ENCODE results near the gene PRDM2.

The PRDM2 gene

DNA sequence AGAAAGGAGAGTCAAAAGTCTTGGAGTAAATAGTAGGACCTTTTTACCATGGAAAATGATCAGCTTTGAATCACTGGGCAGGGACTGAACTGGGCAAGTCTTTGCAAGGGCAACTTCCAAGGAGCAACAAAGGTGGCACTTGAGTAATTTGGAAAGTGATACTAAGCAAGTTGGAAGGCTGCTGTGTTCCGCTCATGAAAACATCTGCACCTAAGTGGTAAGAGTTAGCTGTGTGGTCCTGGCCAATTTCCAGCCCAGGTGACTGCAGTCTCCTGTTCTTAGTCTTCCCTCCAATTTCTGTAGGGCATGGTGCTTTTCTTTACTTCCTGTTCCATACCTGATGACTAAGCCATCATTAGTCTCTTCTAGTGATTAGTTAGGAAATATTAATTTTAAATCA, 35.5 kb upstream of the PRDM2 start:
- Histone ChIP-seq H3K4me3 (ENCODE audit: insufficient read depth, low read length, poor library complexity, severe bottlenecking) (no peak overlapping the region), H3K9me2 (replicated peaks; ENCODE audit: insufficient read depth, low read length) (no peaks in the 10 kb centered on the region), H3K9ac (ENCODE audit: low read length) (no peak overlapping the region), H3K36me3 (ENCODE audit: low read length) (no peaks in the 10 kb centered on the region), H4K20me1 (ENCODE audit: low read depth, low read length) (no peaks in the 10 kb centered on the region), H3K4me2 (ENCODE audit: low read depth, low read length, poor library complexity, severe bottlenecking) (no peak overlapping the region), H3F3A (ENCODE audit: insufficient read depth) (peaks cover 28% of the 10 kb centered on the region), H3K27ac (ENCODE audit: low read depth, low read length) (no peak overlapping the region), H3K27me3 (ENCODE audit: low read length) (no peaks in the 10 kb centered on the region), H3K79me2 (ENCODE audit: insufficient read depth, low read length) (no peaks in the 10 kb centered on the region), H3K9me3 (ENCODE audit: insufficient read depth, low read length) (no peaks in the 10 kb centered on the region; the same call in 1 of the 2 replicates), H2AFZ (ENCODE audit: low read depth, low read length, severe bottlenecking) (no peak overlapping the region)
- TF ChIP-seq, protein P1, sequence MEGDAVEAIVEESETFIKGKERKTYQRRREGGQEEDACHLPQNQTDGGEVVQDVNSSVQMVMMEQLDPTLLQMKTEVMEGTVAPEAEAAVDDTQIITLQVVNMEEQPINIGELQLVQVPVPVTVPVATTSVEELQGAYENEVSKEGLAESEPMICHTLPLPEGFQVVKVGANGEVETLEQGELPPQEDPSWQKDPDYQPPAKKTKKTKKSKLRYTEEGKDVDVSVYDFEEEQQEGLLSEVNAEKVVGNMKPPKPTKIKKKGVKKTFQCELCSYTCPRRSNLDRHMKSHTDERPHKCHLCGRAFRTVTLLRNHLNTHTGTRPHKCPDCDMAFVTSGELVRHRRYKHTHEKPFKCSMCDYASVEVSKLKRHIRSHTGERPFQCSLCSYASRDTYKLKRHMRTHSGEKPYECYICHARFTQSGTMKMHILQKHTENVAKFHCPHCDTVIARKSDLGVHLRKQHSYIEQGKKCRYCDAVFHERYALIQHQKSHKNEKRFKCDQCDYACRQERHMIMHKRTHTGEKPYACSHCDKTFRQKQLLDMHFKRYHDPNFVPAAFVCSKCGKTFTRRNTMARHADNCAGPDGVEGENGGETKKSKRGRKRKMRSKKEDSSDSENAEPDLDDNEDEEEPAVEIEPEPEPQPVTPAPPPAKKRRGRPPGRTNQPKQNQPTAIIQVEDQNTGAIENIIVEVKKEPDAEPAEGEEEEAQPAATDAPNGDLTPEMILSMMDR (IDR thresholded peaks at IDR 0.05; ENCODE audit: insufficient read depth, low read length, poor library complexity, severe bottlenecking), result no peak
- no peak for TF ChIP-seq EZH2phosphoT487 (conservative IDR thresholded peaks at IDR 0.05; ENCODE audit: low read length)

DNA sequence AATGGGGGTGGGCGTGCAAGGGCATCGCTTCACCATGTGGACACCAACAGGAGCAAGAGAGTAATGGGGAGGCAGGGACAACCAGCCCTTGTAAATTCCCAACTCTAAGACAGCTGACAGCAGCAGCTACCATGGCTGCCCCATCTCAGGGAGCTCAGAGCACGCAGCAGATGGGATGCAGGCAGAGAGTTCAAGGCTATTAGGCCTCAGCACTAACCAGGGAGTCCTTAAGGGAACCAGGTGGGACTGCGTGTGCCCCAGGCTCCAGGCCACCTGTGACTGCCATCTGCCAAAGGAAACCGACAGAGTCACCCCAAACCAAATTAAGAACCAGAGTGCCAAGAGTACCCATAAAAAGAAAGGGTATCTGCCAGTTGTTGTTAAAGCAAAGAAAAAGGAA, 33.7 kb upstream of the PRDM2 start:
- Histone ChIP-seq H3K36me3 (ENCODE audit: low read length) (no peaks in the 10 kb centered on the region), H2AFZ (ENCODE audit: low read depth, low read length, severe bottlenecking) (no peak overlapping the region), H3K9me2 (replicated peaks; ENCODE audit: insufficient read depth, low read length) (no peaks in the 10 kb centered on the region), H4K20me1 (ENCODE audit: low read depth, low read length) (no peaks in the 10 kb centered on the region), H3K4me2 (ENCODE audit: low read depth, low read length, poor library complexity, severe bottlenecking) (peak overlapping the region; percentile 50), H3K27ac (ENCODE audit: low read depth, low read length) (peak overlapping the region; percentile 82), H3K9me3 (ENCODE audit: insufficient read depth, low read length) (no peaks in the 10 kb centered on the region), H3K27me3 (ENCODE audit: low read length) (no peaks in the 10 kb centered on the region), H3F3A (ENCODE audit: insufficient read depth) (peaks cover 28% of the 10 kb centered on the region), H3K9ac (ENCODE audit: low read length) (peak overlapping the region; percentile 38), H3K79me2 (ENCODE audit: insufficient read depth, low read length) (no peaks in the 10 kb centered on the region), H3K4me3 (ENCODE audit: insufficient read depth, low read length, poor library complexity, severe bottlenecking) (no peak overlapping the region)
- TF ChIP-seq, protein P1 (IDR thresholded peaks at IDR 0.05; ENCODE audit: insufficient read depth, low read length, poor library complexity, severe bottlenecking), result no peak
- no peak for TF ChIP-seq EZH2phosphoT487 (conservative IDR thresholded peaks at IDR 0.05; ENCODE audit: low read length)

DNA sequence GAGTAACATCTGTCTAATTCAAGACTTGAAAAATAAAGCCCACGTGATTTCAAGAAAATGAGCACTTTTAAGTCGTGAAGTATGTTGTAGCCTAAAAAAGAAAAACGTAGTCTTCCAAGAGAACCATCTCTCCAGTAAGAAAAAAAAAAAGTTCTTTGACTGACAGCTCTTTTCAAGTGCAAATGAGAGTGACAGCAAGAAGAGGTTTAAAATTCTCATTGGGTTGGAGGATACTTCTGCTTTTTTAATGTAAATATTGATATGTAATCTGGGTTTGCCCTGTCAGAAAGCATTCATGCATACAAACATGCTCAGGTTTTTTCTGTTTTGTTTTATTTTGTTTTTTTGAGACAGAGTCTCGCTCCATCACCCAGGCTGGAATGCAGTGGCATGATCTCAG, 32.3 kb upstream of the PRDM2 start:
- no peak overlapping the region for H3K9ac ChIP-seq (ENCODE audit: low read length)
- H3K9me3 ChIP-seq (ENCODE audit: insufficient read depth, low read length), result no peaks in the 10 kb centered on the region
- H3K79me2 ChIP-seq (ENCODE audit: insufficient read depth, low read length), result no peaks in the 10 kb centered on the region
- no peaks in the 10 kb centered on the region for H3K27me3 ChIP-seq (ENCODE audit: low read length)
- H4K20me1 ChIP-seq (ENCODE audit: low read depth, low read length), result no peaks in the 10 kb centered on the region
- peak overlapping the region; percentile 82 for H3K27ac ChIP-seq (ENCODE audit: low read depth, low read length)
- TF ChIP-seq, protein P1 (IDR thresholded peaks at IDR 0.05; ENCODE audit: insufficient read depth, low read length, poor library complexity, severe bottlenecking), result no peak
- no peak for TF ChIP-seq EZH2phosphoT487 (conservative IDR thresholded peaks at IDR 0.05; ENCODE audit: low read length)
- no peak overlapping the region for H2AFZ ChIP-seq (ENCODE audit: low read depth, low read length, severe bottlenecking)
- H3K4me2 ChIP-seq (ENCODE audit: low read depth, low read length, poor library complexity, severe bottlenecking), result peak overlapping the region; percentile 50
- H3F3A ChIP-seq (ENCODE audit: insufficient read depth), result peaks cover 28% of the 10 kb centered on the region
- H3K9me2 ChIP-seq (replicated peaks; ENCODE audit: insufficient read depth, low read length), result no peaks in the 10 kb centered on the region
- peak overlapping the region; percentile 12 for H3K4me3 ChIP-seq (ENCODE audit: insufficient read depth, low read length, poor library complexity, severe bottlenecking)
- H3K36me3 ChIP-seq (ENCODE audit: low read length), result no peaks in the 10 kb centered on the region

Data from SU-DHL-6 (cell line).